Measurements from ENCODE around the gene SRSF9. TPM values are rescaled to one million over a fixed set of nuclear protein-coding genes. Genes with fewer than 3 reads are reported as not detected.

SRSF9 gene
- total RNA-seq, 3 donors from 2014 or later: 117 to 140 (median 139) TPM

GRCh38 chr12:120463712-120464111, 5.8 kb downstream of the SRSF9 start:
- DNase-seq (no peak), ATAC-seq (no peak)
- intact Hi-C loops (cut with DNase I, micrococcal nuclease): no loop called here
- no peak for TF ChIP-seq CTCF (IDR thresholded peaks at IDR 0.05)
- Histone ChIP-seq H3K9me3 (no peaks in the 10 kb centered on the region), H3K36me3 (ENCODE audit: low read depth) (peaks cover 16% of the 10 kb centered on the region), H3K4me3 (no peak overlapping the region), H3K4me1 (ENCODE audit: low read depth) (peaks cover 10% of the 10 kb centered on the region)

- no peak for ATAC-seq
- intact Hi-C loops (cut with DNase I, micrococcal nuclease): no loop called here
- no peak overlapping the region for H3K4me3 ChIP-seq
- no peak for DNase-seq
- TF ChIP-seq CTCF (IDR thresholded peaks at IDR 0.05): no peak
- peaks cover 16% of the 10 kb centered on the region for H3K36me3 ChIP-seq (ENCODE audit: low read depth)
- H3K4me1 ChIP-seq (ENCODE audit: low read depth): peaks cover 7% of the 10 kb centered on the region
- no peaks in the 10 kb centered on the region for H3K9me3 ChIP-seq
Observed at GRCh38 chr12:120462099-120462640, 7.4 kb downstream of the SRSF9 start.

- H3K9me3 ChIP-seq: no peaks in the 10 kb centered on the region
- intact Hi-C loops (cut with DNase I, micrococcal nuclease): no loop called here
- no peak for TF ChIP-seq CTCF (IDR thresholded peaks at IDR 0.05)
- H3K4me1 ChIP-seq (ENCODE audit: low read depth): no peaks in the 10 kb centered on the region
- peaks cover 16% of the 10 kb centered on the region for H3K36me3 ChIP-seq (ENCODE audit: low read depth)
- no peak for DNase-seq
- H3K4me3 ChIP-seq: no peak overlapping the region
- ATAC-seq: no peak
Observed at GRCh38 chr12:120460157-120460556, 9.4 kb downstream of the SRSF9 start.

GRCh38 chr12:120457133-120457532, 12.4 kb downstream of the SRSF9 start:
- TF ChIP-seq CTCF (IDR thresholded peaks at IDR 0.05): no peak
- Histone ChIP-seq H3K4me3 (no peak overlapping the region), H3K4me1 (ENCODE audit: low read depth) (no peaks in the 10 kb centered on the region), H3K9me3 (no peaks in the 10 kb centered on the region), H3K36me3 (ENCODE audit: low read depth) (peaks cover 10% of the 10 kb centered on the region)
- intact Hi-C loops (cut with DNase I, micrococcal nuclease): no loop called here
- ATAC-seq: no peak
- DNase-seq: no peak

GRCh38 chr12:120455302-120455701, 14.2 kb downstream of the SRSF9 start:
- ATAC-seq: no peak
- no peak for DNase-seq
- no peak for TF ChIP-seq CTCF (IDR thresholded peaks at IDR 0.05)
- no peaks in the 10 kb centered on the region for H3K4me1 ChIP-seq (ENCODE audit: low read depth)
- H3K36me3 ChIP-seq (ENCODE audit: low read depth): peaks cover 7% of the 10 kb centered on the region
- no peaks in the 10 kb centered on the region for H3K9me3 ChIP-seq
- H3K4me3 ChIP-seq: no peak overlapping the region
- intact Hi-C loops (cut with DNase I, micrococcal nuclease): no loop called here

- intact Hi-C loops (cut with DNase I, micrococcal nuclease): no loop called here
- ATAC-seq (peak; percentile 79), DNase-seq (no peak)
- peaks cover 1% of the 10 kb centered on the region for H3K36me3 ChIP-seq (ENCODE audit: low read depth)
- TF ChIP-seq CTCF (IDR thresholded peaks at IDR 0.05): peak; percentile 24
- H3K4me3 ChIP-seq: no peak overlapping the region
- H3K9me3 ChIP-seq: no peaks in the 10 kb centered on the region
- no peaks in the 10 kb centered on the region for H3K4me1 ChIP-seq (ENCODE audit: low read depth)
Observed at GRCh38 chr12:120453977-120454376, 15.6 kb downstream of the SRSF9 start.
